ENCODE results near the gene MRPS31.

GRCh38 chr13:40806241-40806640, 35.3 kb upstream of the MRPS31 start:
- TF ChIP-seq POLR2AphosphoS5 (IDR thresholded peaks at IDR 0.05; ENCODE audit: low read depth, low read length), result no peak
- no peak for TF ChIP-seq TAF1 (IDR thresholded peaks at IDR 0.05; ENCODE audit: borderline replicate concordance, insufficient read depth, low read length)
- TF ChIP-seq REST (IDR thresholded peaks at IDR 0.05; ENCODE audit: insufficient read depth in 1 of 2, low read depth in 2 of 2, low read length in 2 of 2), result no peak

Measured in PFSK-1 (cell line).